HepG2 (cell line): ENCODE data around the gene HPD. TPM values are rescaled to one million over a fixed set of nuclear protein-coding genes. Genes with fewer than 3 reads are reported as not detected.

Experiments used
- DRAP1 ChIP-seq: IDR thresholded peaks from 2 replicates; pipeline ENCODE4 v1.6.1; 2016; ENCODE audit warnings: missing genetic modification reagents, missing compliant biosample characterization
- GABPB1 ChIP-seq: IDR thresholded peaks from 2 replicates; pipeline ENCODE4 v1.6.1; 2016; ENCODE audit warnings: mild to moderate bottlenecking, missing genetic modification reagents, moderate library complexity, missing compliant biosample characterization
- HMGXB3 ChIP-seq: sonication (generic); formaldehyde crosslinking; IDR thresholded peaks from 2 replicates; pipeline ENCODE4 v1.4.0; 2020; ENCODE audit warnings: missing genetic modification reagents, borderline replicate concordance
- MATR3 ChIP-seq: sonication (generic); formaldehyde crosslinking; IDR thresholded peaks from 2 replicates; pipeline ENCODE4 v1.4.0; 2020; ENCODE audit warnings: missing genetic modification reagents
- MED8 ChIP-seq: sonication (generic); formaldehyde crosslinking; IDR thresholded peaks from 2 replicates; pipeline ENCODE4 v1.8.1; 2023; ENCODE audit warnings: mild to moderate bottlenecking, missing genetic modification reagents; ENCODE audit not compliant: insufficient replicate concordance
- PHF8 ChIP-seq: sonication (generic); formaldehyde crosslinking; IDR thresholded peaks from 2 replicates; pipeline ENCODE4 v1.5.0; 2020; ENCODE audit warnings: missing genetic modification reagents
- RFXAP ChIP-seq: sonication (generic); formaldehyde crosslinking; IDR thresholded peaks from 2 replicates; pipeline ENCODE4 v1.4.0; 2020; ENCODE audit warnings: missing genetic modification reagents, borderline replicate concordance
- SNAPC5 ChIP-seq: sonication (generic); formaldehyde crosslinking; IDR thresholded peaks from 2 replicates; pipeline ENCODE4 v1.8.1; 2023; ENCODE audit warnings: mild to moderate bottlenecking, missing genetic modification reagents, borderline replicate concordance
- TCF12 ChIP-seq, 2 experiments: fragments of 450-650 bp in 1 of 2; sonication (generic) in 1 of 2; formaldehyde crosslinking in 1 of 2; IDR thresholded peaks; 2 replicates each; pipeline versions ENCODE4 v1.6.1 to v1.8.0; 2017 to 2022; ENCODE audit warnings: antibody characterized with exemption in 1 of 2, mild to moderate bottlenecking in 1 of 2, missing genetic modification reagents in 1 of 2, moderate library complexity in 1 of 2
- ZBTB21 ChIP-seq: sonication (generic); formaldehyde crosslinking; IDR thresholded peaks from 2 replicates; pipeline ENCODE4 v1.4.0; 2020; ENCODE audit warnings: missing genetic modification reagents
- ZHX2 ChIP-seq, 2 experiments: sonication (generic) in 1 of 2; formaldehyde crosslinking in 1 of 2; IDR thresholded peaks; 2 replicates each; pipeline versions ENCODE4 v1.6.1 to v1.9.0; 2014 to 2022; ENCODE audit warnings: antibody characterized with exemption in 1 of 2, borderline replicate concordance in 1 of 2, inconsistent platforms in 1 of 2, low read depth in 1 of 2, missing genetic modification reagents in 1 of 2
- ZNF180 ChIP-seq: sonication (generic); formaldehyde crosslinking; IDR thresholded peaks from 2 replicates; pipeline ENCODE4 v1.4.0; 2020; ENCODE audit warnings: low read depth, missing genetic modification reagents, borderline replicate concordance
- ZNF484 ChIP-seq: sonication (generic); formaldehyde crosslinking; IDR thresholded peaks from 2 replicates; pipeline ENCODE4 v1.5.1; 2020; ENCODE audit warnings: mild to moderate bottlenecking, low read depth, missing genetic modification reagents, borderline replicate concordance
- ZNF510 ChIP-seq: sonication (generic); formaldehyde crosslinking; IDR thresholded peaks from 2 replicates; pipeline ENCODE4 v1.4.0; 2020; ENCODE audit warnings: low read depth, mild to moderate bottlenecking, missing genetic modification reagents
- ZNF713 ChIP-seq: sonication (generic); formaldehyde crosslinking; IDR thresholded peaks from 2 replicates; pipeline ENCODE4 v1.4.0; 2020; ENCODE audit warnings: mild to moderate bottlenecking, missing genetic modification reagents
- ZNF766 ChIP-seq: sonication (generic); formaldehyde crosslinking; IDR thresholded peaks from 2 replicates; pipeline ENCODE4 v1.5.0; 2020; ENCODE audit warnings: missing genetic modification reagents, borderline replicate concordance
- ZSCAN20 ChIP-seq: sonication (generic); formaldehyde crosslinking; IDR thresholded peaks from 2 replicates; pipeline ENCODE4 v1.4.0; 2020; ENCODE audit warnings: missing genetic modification reagents, mild to moderate bottlenecking, borderline replicate concordance
- polyA plus RNA-seq, 8 experiments: library from polyadenylated mRNA; depleted of rRNA in 3 of 8; stranded (reverse) in 7 of 8; unstranded in 1 of 8; fragments of >200 nt; fragmentation: Illumina TruSeq in 4 of 8; extraction: Trizol in 4 of 8; gene quantifications; 2 replicates each; pipeline versions ENCODE4 v1.2.1 to v1.2.3, GENCODE V29; 2011 to 2016; ENCODE audit warnings: low read depth in 4 of 8, missing spikeins in 1 of 8, mixed read lengths in 1 of 8; ENCODE audit not compliant: insufficient read depth in 1 of 8
- total RNA-seq, 5 experiments: library from RNA; depleted of rRNA; stranded (reverse); fragments of >200 nt; fragmentation: Illumina TruSeq; extraction: Trizol; gene quantifications; 2 replicates each; pipeline ENCODE4 v1.2.3, GENCODE V29; 2016; ENCODE audit warnings: low read depth in 1 of 5

The HPD gene
- total and polyA plus RNA-seq, 2 of the 13 experiments (the other 11 are each of a cell fraction or from before 2014, with no cell fraction given), result 120 to 195 TPM

- TF ChIP-seq HMGXB3 (CRISPR knock-in tag) (no peak), ZSCAN20 (CRISPR knock-in tag) (no peak), ZHX2 (IDR thresholded peaks at IDR 0.05; ENCODE audit: low read depth) (no peak; the same call in 1 of the 2 replicates), ZHX2 (CRISPR knock-in tag; IDR thresholded peaks at IDR 0.05; ENCODE audit: borderline replicate concordance) (no peak), ZNF484 (CRISPR knock-in tag) (no peak), ZNF713 (CRISPR knock-in tag) (no peak), ZNF766 (CRISPR knock-in tag) (0 out of 2 replicates have a peak, but pooled peaks have one; percentile 55), SNAPC5 (CRISPR knock-in tag) (no peak), ZNF510 (no peak; the same call in 1 of the 2 replicates), DRAP1 (CRISPR knock-in tag) (no peak), RFXAP (CRISPR knock-in tag) (no peak), MATR3 (CRISPR knock-in tag) (no peak), ZNF180 (CRISPR knock-in tag) (no peak), MED8 (no peak), TCF12 (IDR thresholded peaks at IDR 0.05) (no peak), TCF12 (CRISPR knock-in tag; IDR thresholded peaks at IDR 0.05) (no peak; the same call in 1 of the 2 replicates), ZBTB21 (CRISPR knock-in tag) (peak; percentile 88), GABPB1 (CRISPR knock-in tag) (no peak), PHF8 (CRISPR knock-in tag) (no peak)
Measured at GRCh38 chr12:121791671-121792551, 66.7 kb downstream of the HPD start (continued).
